ENCODE data around the gene FNTB. TPM values are rescaled to one million over a fixed set of nuclear protein-coding genes. Genes with fewer than 3 reads are reported as not detected.
"Not testable (repeated sequence)": the region's sequence is repeated elsewhere in the genome, so short reads cannot be mapped to it uniquely, and the experiment has no call there.

Gene FNTB
- total and polyA plus RNA-seq, 2 of the 13 experiments (the other 11 are each of a cell fraction or from before 2014, with no cell fraction given), result 23.6 to 28.5 TPM

GRCh38 chr14:65087835-65088234, 101.1 kb downstream of the FNTB start:
- H3K9me3 ChIP-seq (ENCODE audit: low read length); H3K79me2 ChIP-seq (ENCODE audit: insufficient read depth, low read length); CTCF ChIA-PET (ENCODE audit: low intra/inter-chr PET ratio, low total read pairs); H3K4me3 ChIP-seq (replicated peaks in 1 of 3; ENCODE audit: insufficient read depth in 1 of 3, low read depth in 2 of 3, low read length in 3 of 3); H3K4me2 ChIP-seq (ENCODE audit: low read depth, low read length); ATAC-seq; in situ Hi-C loops (cut with HindIII; ENCODE audit: extremely low pct_ligation_motif_present, low pct_unique_long_range_greater_than_20kb); H3K4me1 ChIP-seq (ENCODE audit: insufficient read depth, low read length); H4K20me1 ChIP-seq (ENCODE audit: insufficient read depth, low read length); H3K27me3 ChIP-seq (ENCODE audit: control insufficient read depth in 1 of 2, insufficient read depth in 2 of 2, low read length in 2 of 2); intact Hi-C loops (cut with micrococcal nuclease; ENCODE audit: unreplicated experiment); H2AFZ ChIP-seq (ENCODE audit: low read length); H3K27ac ChIP-seq (ENCODE audit: extremely low read length, insufficient read depth, low read length); DNase-seq (ENCODE audit: low spot score); FAIRE-seq; H3K9ac ChIP-seq (ENCODE audit: insufficient read depth, low read depth, low read length); POLR2A ChIA-PET; BruUV-seq (replicated peaks): not testable (repeated sequence)
- H3K36me3 ChIP-seq (replicated peaks in 1 of 2; ENCODE audit: control insufficient read depth in 1 of 2, insufficient read depth in 2 of 2, low read length in 2 of 2), result peaks cover 30 to 83% of the 10 kb centered on the region in 2 experiments
- peak; percentile 44; the same call in 1 of the 2 replicates for TF ChIP-seq ZNF431 (CRISPR knock-in tag; IDR thresholded peaks at IDR 0.05; ENCODE audit: borderline replicate concordance, low read depth)
- WGBS (ENCODE audit: low lambda C conversion rate), result 86% methylated on average over 8 of the region's 8 CpGs

- Histone ChIP-seq H3K36me3 (replicated peaks in 1 of 2; ENCODE audit: control insufficient read depth in 1 of 2, insufficient read depth in 2 of 2, low read length in 2 of 2) (peaks cover 29 to 70% of the 10 kb centered on the region in 2 experiments), H3K4me3 (replicated peaks in 1 of 3; ENCODE audit: insufficient read depth in 1 of 3, low read depth in 2 of 3, low read length in 3 of 3) (no peak overlapping the region), H3K27me3 (ENCODE audit: control insufficient read depth in 1 of 2, insufficient read depth in 2 of 2, low read length in 2 of 2) (no peaks in the 10 kb centered on the region), H3K27ac (ENCODE audit: extremely low read length, insufficient read depth, low read length) (no peak overlapping the region), H3K9me3 (ENCODE audit: low read length) (no peaks in the 10 kb centered on the region), H3K4me2 (ENCODE audit: low read depth, low read length) (no peak overlapping the region), H4K20me1 (ENCODE audit: insufficient read depth, low read length) (0 out of 2 replicates have a peak, but pooled peaks cover 3% of the 10 kb centered on the region), H2AFZ (ENCODE audit: low read length) (no peak overlapping the region), H3K79me2 (ENCODE audit: insufficient read depth, low read length) (peaks cover 10% of the 10 kb centered on the region), H3K9ac (ENCODE audit: insufficient read depth, low read depth, low read length) (no peak overlapping the region), H3K4me1 (ENCODE audit: insufficient read depth, low read length) (no peaks in the 10 kb centered on the region)
- POLR2A ChIA-PET, result no interaction called here
- intact Hi-C loops (cut with micrococcal nuclease; ENCODE audit: unreplicated experiment) (no loop called here), in situ Hi-C loops (cut with HindIII; ENCODE audit: extremely low pct_ligation_motif_present, low pct_unique_long_range_greater_than_20kb) (no loop called here)
- DNase-seq (ENCODE audit: low spot score), result no peak
- WGBS (ENCODE audit: low lambda C conversion rate), result 94% methylated on average over 2 of the region's 2 CpGs
- FAIRE-seq, result no peak
- CTCF ChIA-PET (ENCODE audit: low intra/inter-chr PET ratio, low total read pairs), result no interaction called here
- BruUV-seq (replicated peaks), result no TSS peak
- no peak for ATAC-seq
- TF ChIP-seq ZNF691 (CRISPR knock-in tag; IDR thresholded peaks at IDR 0.05; ENCODE audit: borderline replicate concordance, low read depth) (no peak), ZNF772 (CRISPR knock-in tag; IDR thresholded peaks at IDR 0.05) (no peak), PITX1 (CRISPR knock-in tag; IDR thresholded peaks at IDR 0.05) (no peak), ZNF235 (CRISPR knock-in tag; IDR thresholded peaks at IDR 0.05; ENCODE audit: borderline replicate concordance) (no peak), ZNF3 (CRISPR knock-in tag; IDR thresholded peaks at IDR 0.05) (no peak), ZNF574 (CRISPR knock-in tag; IDR thresholded peaks at IDR 0.05) (no peak), ZKSCAN1 (IDR thresholded peaks at IDR 0.05; ENCODE audit: low read length) (no peak), MATR3 (CRISPR knock-in tag; IDR thresholded peaks at IDR 0.05) (no peak), ZNF274 (CRISPR knock-in tag; IDR thresholded peaks at IDR 0.05) (no peak), SATB2 (CRISPR knock-in tag; IDR thresholded peaks at IDR 0.05) (no peak), RARG (CRISPR knock-in tag; IDR thresholded peaks at IDR 0.05; ENCODE audit: low read depth) (no peak), ZNF503 (CRISPR knock-in tag; IDR thresholded peaks at IDR 0.05) (no peak), KDM6A (CRISPR knock-in tag; IDR thresholded peaks at IDR 0.05; ENCODE audit: low read depth) (no peak), JUND (CRISPR knock-in tag; IDR thresholded peaks at IDR 0.05) (no peak), MBD4 (IDR thresholded peaks at IDR 0.05; ENCODE audit: borderline replicate concordance, low read length) (no peak)
These were observed 105.7 kb downstream of the FNTB start for GRCh38 chr14:65092349-65092748.
